Tibial nerve (tissue), 3 donors: ENCODE results near the gene CDKN1A.

ENCODE experiments used
- POLR2A ChIP-seq, 2 donors: fragments of 450-650 bp; IDR thresholded peaks; one replicate each; pipeline ENCODE4 v1.6.1; 2017; ENCODE audit warnings: antibody characterized with exemption in 2 of 2, mild to moderate bottlenecking in 2 of 2, moderate library complexity in 2 of 2
- TF ChIP-seq, protein P1 (sequence below), 5 experiments: fragments of 200-600 bp in 3 of 5; fragments of 450-650 bp in 2 of 5; sonication (generic) in 3 of 5; IDR thresholded peaks; one replicate each; pipeline ENCODE4 v1.5.1; 2016 to 2019; ENCODE audit warnings: antibody characterized with exemption in 5 of 5, mild to moderate bottlenecking in 3 of 5, moderate library complexity in 2 of 5

DNA sequence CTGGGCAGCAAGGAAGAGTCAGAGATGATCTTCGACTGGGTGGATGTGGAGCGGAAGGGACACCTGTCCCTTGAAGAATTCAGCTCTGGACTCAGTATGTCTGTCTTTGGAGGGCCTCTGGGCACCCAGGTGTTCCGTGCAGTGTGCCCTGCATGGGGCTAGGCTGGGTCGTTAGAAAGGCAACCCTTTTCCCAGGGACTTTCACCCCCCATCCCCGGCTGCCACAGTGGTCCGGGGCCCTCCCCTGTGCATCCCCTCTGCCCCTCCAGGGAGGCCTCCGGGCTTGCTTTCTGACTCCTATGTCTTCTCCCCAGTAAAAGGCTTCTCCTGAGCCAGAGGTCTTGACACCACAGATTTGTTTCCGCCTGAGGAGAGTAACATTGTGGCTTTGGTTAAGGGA is 35.3 kb downstream of the CDKN1A start:
- TF ChIP-seq POLR2A (IDR thresholded peaks at IDR 0.05): no peak
- TF ChIP-seq, protein P1, sequence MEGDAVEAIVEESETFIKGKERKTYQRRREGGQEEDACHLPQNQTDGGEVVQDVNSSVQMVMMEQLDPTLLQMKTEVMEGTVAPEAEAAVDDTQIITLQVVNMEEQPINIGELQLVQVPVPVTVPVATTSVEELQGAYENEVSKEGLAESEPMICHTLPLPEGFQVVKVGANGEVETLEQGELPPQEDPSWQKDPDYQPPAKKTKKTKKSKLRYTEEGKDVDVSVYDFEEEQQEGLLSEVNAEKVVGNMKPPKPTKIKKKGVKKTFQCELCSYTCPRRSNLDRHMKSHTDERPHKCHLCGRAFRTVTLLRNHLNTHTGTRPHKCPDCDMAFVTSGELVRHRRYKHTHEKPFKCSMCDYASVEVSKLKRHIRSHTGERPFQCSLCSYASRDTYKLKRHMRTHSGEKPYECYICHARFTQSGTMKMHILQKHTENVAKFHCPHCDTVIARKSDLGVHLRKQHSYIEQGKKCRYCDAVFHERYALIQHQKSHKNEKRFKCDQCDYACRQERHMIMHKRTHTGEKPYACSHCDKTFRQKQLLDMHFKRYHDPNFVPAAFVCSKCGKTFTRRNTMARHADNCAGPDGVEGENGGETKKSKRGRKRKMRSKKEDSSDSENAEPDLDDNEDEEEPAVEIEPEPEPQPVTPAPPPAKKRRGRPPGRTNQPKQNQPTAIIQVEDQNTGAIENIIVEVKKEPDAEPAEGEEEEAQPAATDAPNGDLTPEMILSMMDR (IDR thresholded peaks at IDR 0.05): no peak
